Measurements from ENCODE around the gene FHOD3.

Gene FHOD3

GRCh38 chr18:36630917-36631316 is 333.4 kb downstream of the FHOD3 start:
- DNase-seq (ENCODE audit: low spot score), result no peak

- no peak for DNase-seq (ENCODE audit: low spot score)
Observed at GRCh38 chr18:36633961-36634412, 336.5 kb downstream of the FHOD3 start.

DNA sequence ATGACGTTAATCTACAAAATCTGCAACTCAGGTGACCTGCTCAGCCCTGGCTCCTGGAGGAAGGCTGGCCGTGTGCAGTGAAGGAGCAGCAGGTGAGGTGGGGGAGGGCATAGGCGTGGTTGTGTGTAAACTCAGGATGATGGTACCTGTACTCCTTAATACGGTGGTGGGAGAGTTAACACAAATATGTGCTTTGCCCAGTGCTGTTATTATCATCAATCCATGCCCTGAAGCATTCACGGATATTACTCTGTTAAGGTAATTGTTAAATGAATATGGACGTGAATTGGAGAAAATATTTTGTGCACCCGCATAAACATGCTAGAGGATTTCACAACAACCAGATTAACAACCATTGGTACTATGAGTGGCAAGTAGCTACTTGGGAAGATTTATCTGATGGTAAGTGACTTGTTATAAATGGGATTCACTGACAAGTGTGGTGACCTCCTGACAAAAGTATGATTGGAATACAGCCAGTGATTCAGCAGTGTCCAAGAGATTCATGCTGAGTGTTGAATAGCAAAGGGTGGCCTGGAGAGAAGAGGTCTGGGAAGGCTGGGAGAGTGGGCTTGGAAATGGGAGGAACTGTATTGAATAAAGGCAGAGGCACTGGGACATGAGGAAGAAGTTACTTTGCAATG is 337.2 kb downstream of the FHOD3 start:
- no peak for DNase-seq (ENCODE audit: low spot score)

GRCh38 chr18:36635414-36636096 is 338.0 kb downstream of the FHOD3 start:
- no peak for DNase-seq (ENCODE audit: low spot score)

- DNase-seq (ENCODE audit: low spot score), result no peak
Observed at GRCh38 chr18:36636237-36636817, 338.8 kb downstream of the FHOD3 start.

- DNase-seq (ENCODE audit: low spot score), result no peak
Observed at GRCh38 chr18:36638224-36638623, 340.7 kb downstream of the FHOD3 start.

GRCh38 chr18:36640021-36640952 is 342.8 kb downstream of the FHOD3 start:
- no peak for DNase-seq (ENCODE audit: low spot score)

- DNase-seq (ENCODE audit: low spot score), result no peak
Observed at GRCh38 chr18:36643061-36643460, 345.5 kb downstream of the FHOD3 start.

DNA sequence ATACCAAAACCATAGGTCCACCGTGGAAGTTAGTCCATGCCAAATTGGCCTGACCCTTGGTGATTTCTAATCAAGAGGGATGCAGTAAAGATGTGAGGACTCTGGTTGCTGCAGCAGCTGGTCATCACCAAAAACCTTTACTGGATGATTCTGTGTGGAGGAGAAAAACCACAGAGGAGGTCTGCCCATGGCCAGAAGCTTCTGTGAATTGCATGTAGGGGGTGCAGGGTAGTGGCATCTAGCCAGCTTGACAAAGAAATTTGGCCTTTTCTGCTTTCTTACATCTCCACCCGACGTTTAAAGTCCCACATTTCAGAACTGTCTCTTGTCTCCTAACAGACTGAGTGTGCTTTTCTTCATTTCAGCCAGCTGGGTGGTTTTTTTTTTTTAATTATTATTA is 351.3 kb downstream of the FHOD3 start:
- no peak for DNase-seq (ENCODE audit: low spot score)

- DNase-seq (ENCODE audit: low spot score), result no peak
Observed at GRCh38 chr18:36649205-36649604, 351.7 kb downstream of the FHOD3 start.

DNA sequence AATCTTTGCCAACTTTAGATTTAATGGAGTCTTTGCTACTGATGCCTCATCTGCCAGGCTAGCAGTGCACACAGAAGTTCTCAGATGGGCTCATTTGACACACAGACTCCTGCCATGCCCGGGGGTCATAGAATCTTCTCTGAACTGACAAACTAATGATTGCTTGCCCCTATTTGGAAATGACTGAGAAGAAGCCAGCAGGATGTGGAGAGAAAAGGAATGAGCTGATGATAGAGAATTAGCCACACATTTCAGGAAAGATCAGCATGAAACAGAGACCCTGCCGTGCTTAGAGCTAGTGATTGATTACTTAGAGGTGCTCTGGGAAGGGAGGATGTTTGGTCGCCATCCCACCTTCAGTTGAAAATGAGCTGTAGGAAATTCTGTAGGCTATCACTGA is 352.8 kb downstream of the FHOD3 start:
- no peak for DNase-seq (ENCODE audit: low spot score)

GRCh38 chr18:36650906-36651305 is 353.4 kb downstream of the FHOD3 start:
- no peak for DNase-seq (ENCODE audit: low spot score)

- DNase-seq (ENCODE audit: low spot score), result no peak
Observed at GRCh38 chr18:36652503-36652902, 355.0 kb downstream of the FHOD3 start.

- DNase-seq (ENCODE audit: low spot score), result no peak
Observed at GRCh38 chr18:36653141-36653869, 355.8 kb downstream of the FHOD3 start.

- no peak for DNase-seq (ENCODE audit: low spot score)
Observed at GRCh38 chr18:36653870-36654269, 356.4 kb downstream of the FHOD3 start.

- no peak for DNase-seq (ENCODE audit: low spot score)
Observed at GRCh38 chr18:36655074-36655473, 357.6 kb downstream of the FHOD3 start.

DNA sequence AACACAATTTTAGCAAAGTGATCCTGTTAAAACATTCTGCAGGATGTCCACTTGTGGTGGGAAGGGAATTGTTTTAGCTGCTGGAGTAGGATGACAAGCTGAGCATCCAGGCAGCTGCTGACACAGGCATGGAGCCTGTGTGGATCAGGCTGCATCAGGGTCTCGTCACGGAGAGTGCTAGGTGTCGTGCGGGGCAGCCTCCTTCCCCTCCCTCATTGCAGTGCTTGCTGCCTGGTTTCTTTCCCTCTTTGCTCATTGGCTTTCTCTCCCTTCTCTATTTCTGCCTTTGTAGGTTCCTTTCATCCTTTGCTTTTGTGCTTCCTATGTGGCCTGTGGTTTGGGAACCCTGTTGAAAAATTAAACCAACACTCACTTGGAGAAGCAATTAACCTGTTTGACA is 358.4 kb downstream of the FHOD3 start:
- no peak for DNase-seq (ENCODE audit: low spot score)

DNA sequence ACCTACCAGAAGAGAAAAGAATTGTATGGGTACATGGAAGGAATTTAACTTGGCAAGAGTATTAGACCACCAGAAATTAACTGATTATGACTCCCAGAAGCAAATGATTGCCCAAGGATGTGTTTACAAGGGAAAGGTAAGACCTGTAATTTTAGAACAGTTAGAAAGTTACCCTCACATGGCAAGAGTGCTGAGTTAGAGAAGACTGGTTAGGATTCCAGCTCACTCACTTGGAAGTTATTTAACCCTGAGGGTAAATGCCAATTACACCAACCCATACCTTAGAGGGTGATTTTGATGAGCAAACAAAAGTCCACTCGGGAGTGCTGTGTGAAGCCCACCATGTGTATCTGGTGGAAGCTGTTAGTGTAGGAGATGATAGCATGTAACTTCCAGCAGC is 361.1 kb downstream of the FHOD3 start:
- DNase-seq (ENCODE audit: low spot score), result no peak

DNA sequence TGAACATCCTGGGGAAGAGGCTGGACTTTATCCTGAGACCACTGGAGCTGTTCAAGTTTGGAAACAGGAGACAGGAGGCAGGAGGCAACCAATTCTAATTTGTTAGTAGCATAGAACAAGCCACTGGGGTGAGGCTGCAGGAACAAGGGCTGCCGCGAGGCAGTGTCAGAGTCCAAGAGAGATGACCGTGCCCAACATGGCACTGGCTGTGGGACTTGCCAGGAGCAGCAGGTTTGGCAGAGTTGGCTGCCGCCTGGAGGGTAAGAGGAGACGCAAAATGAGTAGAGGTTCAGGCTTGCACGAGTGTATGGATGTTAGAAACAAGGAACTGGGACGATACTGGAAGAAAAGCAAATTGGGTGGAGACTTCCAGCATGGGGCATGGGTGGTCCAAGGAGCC is 362.8 kb downstream of the FHOD3 start:
- no peak for DNase-seq (ENCODE audit: low spot score)

DNA sequence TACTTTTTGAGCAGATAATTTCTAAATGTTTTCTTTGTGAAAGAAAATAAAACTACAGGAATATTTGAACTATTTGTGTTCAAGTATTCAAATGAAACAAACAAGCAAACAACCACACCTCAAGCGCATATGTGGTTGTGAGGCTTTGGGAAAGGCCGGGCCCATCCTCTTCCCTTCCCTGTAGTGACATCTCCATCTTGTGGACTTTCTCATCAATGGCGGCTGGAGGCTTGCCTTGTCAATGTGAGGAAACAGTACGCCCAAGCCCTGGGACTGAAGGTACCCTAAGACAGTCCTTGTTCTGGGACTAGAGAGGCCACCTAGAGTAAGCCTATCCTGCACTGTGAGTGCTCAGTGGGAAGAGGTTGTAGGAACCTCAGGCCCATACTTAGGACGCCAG is 364.5 kb downstream of the FHOD3 start:
- no peak for DNase-seq (ENCODE audit: low spot score)

- DNase-seq (ENCODE audit: low spot score), result no peak
Observed at GRCh38 chr18:36663312-36663711, 365.8 kb downstream of the FHOD3 start.

GRCh38 chr18:36665952-36666351 is 368.4 kb downstream of the FHOD3 start:
- DNase-seq (ENCODE audit: low spot score), result no peak
